ENCODE data around the gene CIB2.

- TF ChIP-seq EZH2 (IDR thresholded peaks at IDR 0.05; ENCODE audit: low read depth), result no peak
- no peak for TF ChIP-seq CTCF (conservative IDR thresholded peaks at IDR 0.05)
These were observed 49.0 kb downstream of the CIB2 start for GRCh38 chr15:78082106-78082742.

Measured in PC-9 (cell line).